Mesodermal cell (in vitro differentiated cells): Measurements from ENCODE around the gene EIF1AX. TPM values are rescaled to one million over a fixed set of nuclear protein-coding genes. Genes with fewer than 3 reads are reported as not detected.
A peak's percentile ranks its signal among the peaks of the same experiment; 100 is the strongest.
"Not testable (repeated sequence)": the region's sequence is repeated elsewhere in the genome, so short reads cannot be mapped to it uniquely, and the experiment has no call there.

ENCODE experiments used
- H3K27ac ChIP-seq: 2 replicates; pipeline ENCODE4 v1.7.0; 2013; ENCODE audit warnings: mild to moderate bottlenecking, low read depth, low read length, moderate library complexity; ENCODE audit not compliant: severe bottlenecking
- H3K36me3 ChIP-seq: 2 replicates; pipeline ENCODE4 v1.7.1; 2013; ENCODE audit warnings: mild to moderate bottlenecking, low read length, moderate library complexity; ENCODE audit not compliant: control insufficient read depth, insufficient read depth
- H3K4me1 ChIP-seq: one replicate; pipeline ENCODE4 v1.7.1; 2013; ENCODE audit warnings: mild to moderate bottlenecking, low read length; ENCODE audit not compliant: insufficient read depth, control insufficient read depth, poor library complexity, severe bottlenecking
- H3K4me3 ChIP-seq: 2 replicates; pipeline ENCODE4 v1.7.0; 2013; ENCODE audit warnings: low read length, control low read depth, mild to moderate bottlenecking; ENCODE audit not compliant: insufficient read depth, poor library complexity, severe bottlenecking; ENCODE audit errors: extremely low read depth
- H3K9me3 ChIP-seq: 2 replicates; pipeline ENCODE4 v1.7.1; 2013; ENCODE audit warnings: mild to moderate bottlenecking, low read length, moderate library complexity; ENCODE audit not compliant: control insufficient read depth
- WGBS, 2 experiments: methylation state at CpG; one replicate each; pipeline ENCODE4 v1.1.5; 2013; ENCODE audit warnings: missing lambda C conversion rate in 2 of 2; ENCODE audit not compliant: insufficient coverage in 2 of 2; 5-methylcytosine and 5-hydroxymethylcytosine counted together
- polyA plus RNA-seq, 2 experiments: library from polyadenylated mRNA; stranded (reverse); fragments of 50-300 nt; gene quantifications; one replicate each; pipeline ENCODE4 v1.2.3, GENCODE V29; 2013

The EIF1AX gene
- polyA plus RNA-seq (2013, experiment 1 of 2): 58.1 TPM
- polyA plus RNA-seq (2013, experiment 2 of 2): 61.1 TPM

- Histone ChIP-seq H3K4me3 (peak within 1 kb of the TSS; percentile 62), H3K27ac (peak within 1 kb of the TSS; percentile 84), H3K4me1 (no peaks in the 10 kb centered on the region), H3K36me3 (peaks cover 17% of the 10 kb centered on the region), H3K9me3 (no peaks in the 10 kb centered on the region)
- 0 to 2% methylated on average over 8 to 26 of the region's 82 CpGs for WGBS, 2 experiments
Observed at GRCh38 chrX:20141281-20142220, at the start of gene EIF1AX. Gene EIF1AX, minus strand, starts transcription at chrX:20141838. Its CDS starts 198 bp downstream, at chrX:20141640.

- no peaks in the 10 kb centered on the region for H3K9me3 ChIP-seq
- H3K27ac ChIP-seq: no peak overlapping the region
- no peak overlapping the region for H3K4me3 ChIP-seq
- H3K4me1 ChIP-seq: no peaks in the 10 kb centered on the region
- H3K36me3 ChIP-seq: peaks cover 44% of the 10 kb centered on the region
Observed at GRCh38 chrX:20189171-20189570, 47.5 kb upstream of the EIF1AX start.

GRCh38 chrX:20181598-20182329, 40.1 kb upstream of the EIF1AX start:
- no CpG with 5 or more reads among the region's 3 CpGs for WGBS, 2 experiments
- no peak overlapping the region for H3K4me3 ChIP-seq
- no peaks in the 10 kb centered on the region for H3K9me3 ChIP-seq
- no peak overlapping the region for H3K27ac ChIP-seq
- peaks cover 51% of the 10 kb centered on the region for H3K36me3 ChIP-seq
- no peaks in the 10 kb centered on the region for H3K4me1 ChIP-seq

GRCh38 chrX:20177093-20177492, 35.5 kb upstream of the EIF1AX start:
- H3K9me3 ChIP-seq: no peaks in the 10 kb centered on the region
- H3K4me3 ChIP-seq: no peak overlapping the region
- no peak overlapping the region for H3K27ac ChIP-seq
- no peaks in the 10 kb centered on the region for H3K4me1 ChIP-seq
- H3K36me3 ChIP-seq: peaks cover 49% of the 10 kb centered on the region

GRCh38 chrX:20173856-20174255, 32.2 kb upstream of the EIF1AX start:
- no peaks in the 10 kb centered on the region for H3K4me1 ChIP-seq
- no CpG with 5 or more reads among the region's 2 CpGs for WGBS, 2 experiments
- no peaks in the 10 kb centered on the region for H3K9me3 ChIP-seq
- H3K36me3 ChIP-seq: peaks cover 53% of the 10 kb centered on the region
- no peak overlapping the region for H3K27ac ChIP-seq
- no peak overlapping the region for H3K4me3 ChIP-seq

GRCh38 chrX:20173313-20173712, 31.7 kb upstream of the EIF1AX start:
- Histone ChIP-seq H3K36me3 (peaks cover 56% of the 10 kb centered on the region), H3K9me3 (no peaks in the 10 kb centered on the region), H3K27ac (no peak overlapping the region), H3K4me1 (no peaks in the 10 kb centered on the region), H3K4me3 (no peak overlapping the region)
- WGBS, 2 experiments: no CpG with 5 or more reads among the region's 2 CpGs

GRCh38 chrX:20171887-20172286, 30.2 kb upstream of the EIF1AX start:
- Histone ChIP-seq H3K9me3 (no peaks in the 10 kb centered on the region), H3K4me1 (no peaks in the 10 kb centered on the region), H3K36me3 (peaks cover 58% of the 10 kb centered on the region), H3K4me3 (no peak overlapping the region), H3K27ac (no peak overlapping the region)
- WGBS, 2 experiments: 100% methylated on average over 1 to 2 of the region's 3 CpGs

GRCh38 chrX:20162516-20162915, 20.9 kb upstream of the EIF1AX start:
- not testable (repeated sequence) for H3K9me3 ChIP-seq, H3K4me3 ChIP-seq, H3K4me1 ChIP-seq, H3K27ac ChIP-seq
- peaks cover 61% of the 10 kb centered on the region for H3K36me3 ChIP-seq

GRCh38 chrX:20159797-20160385, 18.3 kb upstream of the EIF1AX start:
- no peaks in the 10 kb centered on the region for H3K4me1 ChIP-seq
- H3K36me3 ChIP-seq: peaks cover 69% of the 10 kb centered on the region
- no peaks in the 10 kb centered on the region for H3K9me3 ChIP-seq
- 81 to 100% methylated on average over 3 of the region's 4 CpGs for WGBS, 2 experiments
- no peak overlapping the region for H3K27ac ChIP-seq
- H3K4me3 ChIP-seq: no peak overlapping the region

- 86 to 100% methylated on average over 1 to 2 of the region's 3 CpGs for WGBS, 2 experiments
- no peaks in the 10 kb centered on the region for H3K9me3 ChIP-seq
- no peak overlapping the region for H3K4me3 ChIP-seq
- H3K36me3 ChIP-seq: peaks cover 39% of the 10 kb centered on the region
- H3K27ac ChIP-seq: no peak overlapping the region
- H3K4me1 ChIP-seq: no peaks in the 10 kb centered on the region
Observed at GRCh38 chrX:20151689-20152088, 10.1 kb upstream of the EIF1AX start.
